Measurements from ENCODE around the gene PPP4R2. TPM values are rescaled to one million over a fixed set of nuclear protein-coding genes. Genes with fewer than 3 reads are reported as not detected.

PPP4R2 gene
- total and polyA plus RNA-seq, 9 of the 15 experiments (the other 6 are each of a cell fraction or from before 2014, with no cell fraction given) = 11.0 to 49.6 (median 31.6) TPM

DNA sequence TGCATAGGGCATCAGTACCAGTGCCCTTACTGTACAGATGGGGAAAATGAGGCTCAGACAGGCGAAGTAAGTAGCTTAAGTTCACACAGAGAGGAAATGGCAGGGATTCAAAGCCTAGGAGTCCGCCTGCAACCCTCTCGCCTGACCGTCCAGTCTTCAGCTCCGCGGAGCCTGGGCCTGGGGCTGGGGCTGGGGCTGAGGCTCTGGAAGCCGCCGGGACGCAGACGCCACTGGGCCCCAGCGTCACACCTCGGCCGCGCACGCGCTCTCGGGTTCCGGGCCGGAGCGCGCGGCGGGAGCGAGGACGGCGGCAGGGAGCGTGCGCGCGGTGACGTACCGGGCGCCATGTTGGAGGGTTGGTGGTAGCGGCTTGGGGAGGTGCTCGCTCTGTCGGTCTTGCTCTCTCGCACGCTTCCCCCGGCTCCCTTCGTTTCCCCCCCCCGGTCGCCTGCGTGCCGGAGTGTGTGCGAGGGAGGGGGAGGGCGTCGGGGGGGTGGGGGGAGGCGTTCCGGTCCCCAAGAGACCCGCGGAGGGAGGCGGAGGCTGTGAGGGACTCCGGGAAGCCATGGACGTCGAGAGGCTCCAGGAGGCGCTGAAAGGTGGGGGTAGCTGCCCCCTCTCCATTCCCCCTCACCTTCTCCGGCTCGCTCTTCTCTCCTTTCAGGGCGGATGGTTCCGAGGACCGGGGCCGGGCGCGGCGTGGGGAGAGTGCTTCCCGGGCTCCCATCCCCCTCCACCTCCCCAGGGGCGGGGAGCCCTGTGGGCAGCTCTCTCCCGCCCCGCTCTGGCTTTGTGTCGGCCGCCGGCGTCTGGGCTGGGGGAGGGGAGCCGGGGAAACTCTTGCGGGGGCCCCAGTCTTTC lies at the start of gene PPP4R2 (continued):
- TF ChIP-seq KLF13 (tag; IDR thresholded peaks at IDR 0.05; ENCODE audit: borderline replicate concordance, low read depth) (no peak), ZC3H8 (IDR thresholded peaks at IDR 0.05) (no peak), ZKSCAN3 (CRISPR knock-in tag; IDR thresholded peaks at IDR 0.05) (no peak), GTF2E2 (tag; IDR thresholded peaks at IDR 0.05) (peak; percentile 40; the same call in 1 of the 2 replicates), ZNF75A (CRISPR knock-in tag; IDR thresholded peaks at IDR 0.05) (no peak), BACH1 (tag; IDR thresholded peaks at IDR 0.05) (no peak), MECOM (CRISPR knock-in tag; IDR thresholded peaks at IDR 0.05) (no peak), CEBPB (tag; IDR thresholded peaks at IDR 0.05) (no peak), DACH1 (IDR thresholded peaks at IDR 0.05; ENCODE audit: partially characterized antibody) (no peak), FOXP1 (CRISPR knock-in tag; IDR thresholded peaks at IDR 0.05) (no peak), KDM5B (IDR thresholded peaks at IDR 0.05; ENCODE audit: insufficient replicate concordance, low read depth, low read length) (peak; percentile 73), HLTF (IDR thresholded peaks at IDR 0.05) (no peak), LEF1 (IDR thresholded peaks at IDR 0.05) (no peak), CHCHD3 (CRISPR knock-in tag; IDR thresholded peaks at IDR 0.05) (no peak), NR2C2 (CRISPR knock-in tag; IDR thresholded peaks at IDR 0.05) (no peak), NR2C2 (tag; IDR thresholded peaks at IDR 0.05) (no peak), COPS2 (conservative IDR thresholded peaks at IDR 0.05) (no peak), JUNB (CRISPR knock-in tag; conservative IDR thresholded peaks at IDR 0.05) (no peak), NFE2L1 (tag; IDR thresholded peaks at IDR 0.05; ENCODE audit: borderline replicate concordance, low read depth) (no peak), SIN3A (IDR thresholded peaks at IDR 0.05; ENCODE audit: borderline replicate concordance in 2 of 2, control insufficient read depth in 1 of 2, low read depth in 2 of 2, low read length in 2 of 2) (peak in 1 of 2 experiments; percentile 24; a peak in 1 of 4 replicates), KDM1A (IDR thresholded peaks at IDR 0.05) (peak in 1 of 2 experiments; percentile 52; a peak in 1 of 4 replicates)
- TF ChIP-seq, protein P1, sequence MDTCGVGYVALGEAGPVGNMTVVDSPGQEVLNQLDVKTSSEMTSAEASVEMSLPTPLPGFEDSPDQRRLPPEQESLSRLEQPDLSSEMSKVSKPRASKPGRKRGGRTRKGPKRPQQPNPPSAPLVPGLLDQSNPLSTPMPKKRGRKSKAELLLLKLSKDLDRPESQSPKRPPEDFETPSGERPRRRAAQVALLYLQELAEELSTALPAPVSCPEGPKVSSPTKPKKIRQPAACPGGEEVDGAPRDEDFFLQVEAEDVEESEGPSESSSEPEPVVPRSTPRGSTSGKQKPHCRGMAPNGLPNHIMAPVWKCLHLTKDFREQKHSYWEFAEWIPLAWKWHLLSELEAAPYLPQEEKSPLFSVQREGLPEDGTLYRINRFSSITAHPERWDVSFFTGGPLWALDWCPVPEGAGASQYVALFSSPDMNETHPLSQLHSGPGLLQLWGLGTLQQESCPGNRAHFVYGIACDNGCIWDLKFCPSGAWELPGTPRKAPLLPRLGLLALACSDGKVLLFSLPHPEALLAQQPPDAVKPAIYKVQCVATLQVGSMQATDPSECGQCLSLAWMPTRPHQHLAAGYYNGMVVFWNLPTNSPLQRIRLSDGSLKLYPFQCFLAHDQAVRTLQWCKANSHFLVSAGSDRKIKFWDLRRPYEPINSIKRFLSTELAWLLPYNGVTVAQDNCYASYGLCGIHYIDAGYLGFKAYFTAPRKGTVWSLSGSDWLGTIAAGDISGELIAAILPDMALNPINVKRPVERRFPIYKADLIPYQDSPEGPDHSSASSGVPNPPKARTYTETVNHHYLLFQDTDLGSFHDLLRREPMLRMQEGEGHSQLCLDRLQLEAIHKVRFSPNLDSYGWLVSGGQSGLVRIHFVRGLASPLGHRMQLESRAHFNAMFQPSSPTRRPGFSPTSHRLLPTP (IDR thresholded peaks at IDR 0.05; ENCODE audit: borderline replicate concordance, extremely low read depth, insufficient read length) = no peak
- TF ChIP-seq, protein P2, sequence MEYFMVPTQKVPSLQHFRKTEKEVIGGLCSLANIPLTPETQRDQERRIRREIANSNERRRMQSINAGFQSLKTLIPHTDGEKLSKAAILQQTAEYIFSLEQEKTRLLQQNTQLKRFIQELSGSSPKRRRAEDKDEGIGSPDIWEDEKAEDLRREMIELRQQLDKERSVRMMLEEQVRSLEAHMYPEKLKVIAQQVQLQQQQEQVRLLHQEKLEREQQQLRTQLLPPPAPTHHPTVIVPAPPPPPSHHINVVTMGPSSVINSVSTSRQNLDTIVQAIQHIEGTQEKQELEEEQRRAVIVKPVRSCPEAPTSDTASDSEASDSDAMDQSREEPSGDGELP (CRISPR knock-in tag; IDR thresholded peaks at IDR 0.05; ENCODE audit: borderline replicate concordance) = 0 out of 2 replicates have a peak, but pooled peaks have one; percentile 32
- TF ChIP-seq, protein P3, sequence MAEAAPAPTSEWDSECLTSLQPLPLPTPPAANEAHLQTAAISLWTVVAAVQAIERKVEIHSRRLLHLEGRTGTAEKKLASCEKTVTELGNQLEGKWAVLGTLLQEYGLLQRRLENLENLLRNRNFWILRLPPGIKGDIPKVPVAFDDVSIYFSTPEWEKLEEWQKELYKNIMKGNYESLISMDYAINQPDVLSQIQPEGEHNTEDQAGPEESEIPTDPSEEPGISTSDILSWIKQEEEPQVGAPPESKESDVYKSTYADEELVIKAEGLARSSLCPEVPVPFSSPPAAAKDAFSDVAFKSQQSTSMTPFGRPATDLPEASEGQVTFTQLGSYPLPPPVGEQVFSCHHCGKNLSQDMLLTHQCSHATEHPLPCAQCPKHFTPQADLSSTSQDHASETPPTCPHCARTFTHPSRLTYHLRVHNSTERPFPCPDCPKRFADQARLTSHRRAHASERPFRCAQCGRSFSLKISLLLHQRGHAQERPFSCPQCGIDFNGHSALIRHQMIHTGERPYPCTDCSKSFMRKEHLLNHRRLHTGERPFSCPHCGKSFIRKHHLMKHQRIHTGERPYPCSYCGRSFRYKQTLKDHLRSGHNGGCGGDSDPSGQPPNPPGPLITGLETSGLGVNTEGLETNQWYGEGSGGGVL (CRISPR knock-in tag; IDR thresholded peaks at IDR 0.05) = no peak
